GM18526 (cell line): ENCODE data around the gene PLS3.

Experiments used
- POLR2A ChIP-seq: IDR thresholded peaks from 3 replicates; pipeline ENCODE4 v1.6.1; 2011; ENCODE audit not compliant: insufficient read length; ENCODE audit errors: extremely low read depth

Gene PLS3

GRCh38 chrX:115562480-115562847, 1.5 kb downstream of the PLS3 start:
- no peak for TF ChIP-seq POLR2A

GRCh38 chrX:115563633-115564162, 2.7 kb downstream of the PLS3 start:
- TF ChIP-seq POLR2A = no peak

GRCh38 chrX:115564243-115564642, 3.3 kb downstream of the PLS3 start:
- no peak for TF ChIP-seq POLR2A

- no peak for TF ChIP-seq POLR2A
These were observed 4.9 kb downstream of the PLS3 start for GRCh38 chrX:115565888-115566287.

- no peak for TF ChIP-seq POLR2A
These were observed 10.7 kb downstream of the PLS3 start for GRCh38 chrX:115571712-115572111.

GRCh38 chrX:115573185-115573584, 12.2 kb downstream of the PLS3 start:
- TF ChIP-seq POLR2A = no peak

GRCh38 chrX:115576676-115577075, 15.7 kb downstream of the PLS3 start:
- no peak for TF ChIP-seq POLR2A

- TF ChIP-seq POLR2A = no peak
These were observed 18.4 kb downstream of the PLS3 start for GRCh38 chrX:115579327-115579726.

- no peak for TF ChIP-seq POLR2A
These were observed 18.9 kb downstream of the PLS3 start for GRCh38 chrX:115579786-115580294.

- no peak for TF ChIP-seq POLR2A
These were observed 21.0 kb downstream of the PLS3 start for GRCh38 chrX:115581759-115582615.

- no peak for TF ChIP-seq POLR2A
These were observed 21.9 kb downstream of the PLS3 start for GRCh38 chrX:115582616-115583495.

- no peak for TF ChIP-seq POLR2A
These were observed 22.6 kb downstream of the PLS3 start for GRCh38 chrX:115583496-115584004.

- TF ChIP-seq POLR2A = no peak
These were observed 23.7 kb downstream of the PLS3 start for GRCh38 chrX:115584696-115585095.

GRCh38 chrX:115588179-115588578, 27.2 kb downstream of the PLS3 start:
- no peak for TF ChIP-seq POLR2A

GRCh38 chrX:115589419-115589818, 28.4 kb downstream of the PLS3 start:
- no peak for TF ChIP-seq POLR2A
